Esophagus muscularis mucosa (tissue), 4 donors: ENCODE results near the gene PCNX1. TPM values are rescaled to one million over a fixed set of nuclear protein-coding genes. Genes with fewer than 3 reads are reported as not detected.

Experiments used
- DNase-seq: peaks from one replicate; pipeline ENCODE4 v3.0.0-alpha.2; 2017; ENCODE audit errors: extremely low spot score
- H3K27ac ChIP-seq, 4 donors: fragments of 200-600 bp; sonication (generic); replicated peaks in 1 of 4; 1 replicate in 3 of 4; 2 replicates in 1 of 4; pipeline ENCODE4 v1.5.1; 2016 to 2019; ENCODE audit warnings: mild to moderate bottlenecking in 1 of 4
- H3K27me3 ChIP-seq, 4 donors: fragments of 200-600 bp; sonication (generic); one replicate each; pipeline versions ENCODE4 v1.5.1 to v1.6.0; 2016 to 2019
- H3K36me3 ChIP-seq, 4 donors: fragments of 200-600 bp; sonication (generic); one replicate each; pipeline ENCODE4 v1.5.1; 2016 to 2019
- H3K4me1 ChIP-seq, 4 donors: fragments of 200-600 bp; sonication (generic); one replicate each; pipeline ENCODE4 v1.5.1; 2016 to 2019
- H3K4me3 ChIP-seq, 4 donors: fragments of 200-600 bp; sonication (generic); 1 replicate in 2 of 4; 2 replicates in 2 of 4; pipeline ENCODE4 v1.5.1; 2016 to 2019; ENCODE audit warnings: mild to moderate bottlenecking in 4 of 4, moderate library complexity in 1 of 4
- H3K9me3 ChIP-seq, 4 donors: fragments of 200-600 bp; sonication (generic); 1 replicate in 3 of 4; 2 replicates in 1 of 4; pipeline ENCODE4 v1.5.1; 2016 to 2019
- EP300 ChIP-seq: sonication (generic); formaldehyde crosslinking; IDR thresholded peaks from one replicate; pipeline ENCODE4 v1.6.1; 2017; ENCODE audit warnings: antibody characterized with exemption
- POLR2A ChIP-seq: fragments of 450-650 bp; IDR thresholded peaks from one replicate; pipeline ENCODE4 v1.6.1; 2017; ENCODE audit warnings: antibody characterized with exemption, moderate library complexity, mild to moderate bottlenecking, low read depth
- POLR2AphosphoS5 ChIP-seq, 2 donors: sonication (generic); formaldehyde crosslinking; IDR thresholded peaks; one replicate each; pipeline ENCODE4 v1.6.1; 2017; ENCODE audit warnings: antibody characterized with exemption in 2 of 2
- WGBS: methylation state at CpG from one replicate; pipeline ENCODE4 v1.1.5; 2018; 5-methylcytosine and 5-hydroxymethylcytosine counted together
- intact Hi-C: fragments of 100-400 bp; cut with DNase I; formaldehyde crosslinking; loops from one replicate; pipeline ENCODE4 v1.15.1; 2023
- total RNA-seq, 4 donors: library from RNA; depleted of rRNA; stranded (reverse); fragments of >200 nt; gene quantifications; one replicate each; pipeline versions ENCODE4 v1.1.0 to v1.2.1, GENCODE V29; 2016
- TF ChIP-seq, protein P1 (sequence below), 3 experiments: fragments of 200-600 bp in 2 of 3; fragments of 450-650 bp in 1 of 3; sonication (generic) in 2 of 3; IDR thresholded peaks; one replicate each; pipeline ENCODE4 v1.5.1; 2017 to 2019; ENCODE audit warnings: antibody characterized with exemption in 3 of 3, mild to moderate bottlenecking in 2 of 3, moderate library complexity in 1 of 3

The PCNX1 gene
- total RNA-seq, 4 donors from 2014 or later = 56.3 to 62.5 (median 59.6) TPM

GRCh38 chr14:71022012-71022869 lies 115.0 kb downstream of the PCNX1 start:
- Histone ChIP-seq H3K9me3 (peaks cover 0 to 3% (median 0%) of the 10 kb centered on the region in 4 donors), H3K36me3 (peaks cover 7 to 47% (median 24%) of the 10 kb centered on the region in 4 donors), H3K4me1 (no peaks in the 10 kb centered on the region), H3K27me3 (no peaks in the 10 kb centered on the region), H3K4me3 (no peak overlapping the region), H3K27ac (no peak overlapping the region)
- intact Hi-C loops = no loop called here
- WGBS = 96% methylated on average over 3 of the region's 3 CpGs
- DNase-seq = no peak
- TF ChIP-seq POLR2A = no peak
- no peak for TF ChIP-seq EP300
- TF ChIP-seq, protein P1, sequence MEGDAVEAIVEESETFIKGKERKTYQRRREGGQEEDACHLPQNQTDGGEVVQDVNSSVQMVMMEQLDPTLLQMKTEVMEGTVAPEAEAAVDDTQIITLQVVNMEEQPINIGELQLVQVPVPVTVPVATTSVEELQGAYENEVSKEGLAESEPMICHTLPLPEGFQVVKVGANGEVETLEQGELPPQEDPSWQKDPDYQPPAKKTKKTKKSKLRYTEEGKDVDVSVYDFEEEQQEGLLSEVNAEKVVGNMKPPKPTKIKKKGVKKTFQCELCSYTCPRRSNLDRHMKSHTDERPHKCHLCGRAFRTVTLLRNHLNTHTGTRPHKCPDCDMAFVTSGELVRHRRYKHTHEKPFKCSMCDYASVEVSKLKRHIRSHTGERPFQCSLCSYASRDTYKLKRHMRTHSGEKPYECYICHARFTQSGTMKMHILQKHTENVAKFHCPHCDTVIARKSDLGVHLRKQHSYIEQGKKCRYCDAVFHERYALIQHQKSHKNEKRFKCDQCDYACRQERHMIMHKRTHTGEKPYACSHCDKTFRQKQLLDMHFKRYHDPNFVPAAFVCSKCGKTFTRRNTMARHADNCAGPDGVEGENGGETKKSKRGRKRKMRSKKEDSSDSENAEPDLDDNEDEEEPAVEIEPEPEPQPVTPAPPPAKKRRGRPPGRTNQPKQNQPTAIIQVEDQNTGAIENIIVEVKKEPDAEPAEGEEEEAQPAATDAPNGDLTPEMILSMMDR (IDR thresholded peaks at IDR 0.05) = no peak
- no peak for TF ChIP-seq POLR2AphosphoS5 (IDR thresholded peaks at IDR 0.05)

GRCh38 chr14:71022939-71023338 lies 115.7 kb downstream of the PCNX1 start:
- H3K27ac ChIP-seq = no peak overlapping the region
- intact Hi-C loops = no loop called here
- no peak overlapping the region for H3K4me3 ChIP-seq
- no peaks in the 10 kb centered on the region for H3K27me3 ChIP-seq
- H3K9me3 ChIP-seq = peaks cover 0 to 3% (median 0%) of the 10 kb centered on the region in 4 donors
- no peaks in the 10 kb centered on the region for H3K4me1 ChIP-seq
- peaks cover 7 to 51% (median 23%) of the 10 kb centered on the region in 4 donors for H3K36me3 ChIP-seq
- TF ChIP-seq, protein P1 (IDR thresholded peaks at IDR 0.05) = no peak
- DNase-seq = no peak

- intact Hi-C loops = no loop called here
- Histone ChIP-seq H3K9me3 (no peaks in the 10 kb centered on the region), H3K27me3 (no peaks in the 10 kb centered on the region), H3K4me1 (no peaks in the 10 kb centered on the region), H3K36me3 (peaks cover 16 to 66% (median 39%) of the 10 kb centered on the region in 4 donors), H3K4me3 (no peak overlapping the region), H3K27ac (no peak overlapping the region)
- 93% methylated on average over 2 of the region's 2 CpGs for WGBS
- no peak for TF ChIP-seq POLR2AphosphoS5 (IDR thresholded peaks at IDR 0.05)
- TF ChIP-seq POLR2A = no peak
- TF ChIP-seq, protein P1 (IDR thresholded peaks at IDR 0.05) = no peak
- TF ChIP-seq EP300 = no peak
- DNase-seq = no peak
These were observed 122.0 kb downstream of the PCNX1 start for GRCh38 chr14:71029236-71029781.

DNA sequence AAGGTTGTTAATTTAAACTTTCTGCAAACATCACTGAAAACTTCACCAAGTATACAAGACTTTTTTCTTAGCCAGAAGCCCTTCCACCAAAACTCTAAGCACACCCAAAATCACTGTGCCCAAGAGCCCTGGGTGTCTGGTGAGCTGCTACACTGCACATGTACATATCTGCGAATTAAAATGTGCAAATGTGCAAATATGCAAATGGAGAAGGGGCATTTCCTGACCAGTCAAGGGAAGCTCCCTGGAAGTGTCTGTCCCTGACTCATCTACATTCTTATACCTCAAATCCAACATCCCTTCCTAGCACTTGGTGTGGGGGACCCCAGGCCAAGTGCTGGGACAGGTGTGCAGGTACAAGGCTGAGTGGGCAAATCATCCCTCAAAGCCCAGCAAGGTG lies 123.7 kb downstream of the PCNX1 start:
- Histone ChIP-seq H3K36me3 (peaks cover 21 to 74% (median 46%) of the 10 kb centered on the region in 4 donors), H3K9me3 (no peaks in the 10 kb centered on the region)

More for the DNA sequence above, 123.7 kb downstream of the PCNX1 start:
- WGBS = 100% methylated on average over 1 of the region's 1 CpG
- Histone ChIP-seq H3K27me3 (no peaks in the 10 kb centered on the region), H3K4me3 (no peak overlapping the region), H3K27ac (no peak overlapping the region), H3K4me1 (no peaks in the 10 kb centered on the region)
- DNase-seq = no peak
- TF ChIP-seq POLR2AphosphoS5 (IDR thresholded peaks at IDR 0.05) (no peak), POLR2A (no peak), EP300 (no peak)
- TF ChIP-seq, protein P1 (IDR thresholded peaks at IDR 0.05) = no peak
- intact Hi-C loops = no loop called here
